NCI-H82 treated with DMSO at 0.1 percent for 48 hours (cell line): Measurements from ENCODE around the gene PRSS37.

Experiments
- DNase-seq: peaks from one replicate; lab custom pipeline; 2025; ENCODE audit not compliant: unreplicated experiment; lab: John Stamatoyannopoulos, UW

Gene PRSS37

GRCh38 chr7:141788296-141788695 is 53.0 kb downstream of the PRSS37 start:
- DNase-seq = no peak
